ENCODE results near the gene CCNB2. TPM values are rescaled to one million over a fixed set of nuclear protein-coding genes. Genes with fewer than 3 reads are reported as not detected.

The CCNB2 gene
- total RNA-seq, result 7.1 and 9.0 TPM in 2 replicates

GRCh38 chr15:59104912-59105732 lies at the start of gene CCNB2:
Gene CCNB2 (plus strand): TSS chr15:59105146. CDS start chr15:59105269, 123 bp downstream.

Other genes starting within 250 kb of the CCNB2 start
- 63.3 and 64.2 TPM in 2 replicates for gene SLTM, start 171.5 kb upstream of the CCNB2 start, total RNA-seq
- 10.5 and 12.1 TPM in 2 replicates for gene RNF111, start 117.5 kb upstream of the CCNB2 start, total RNA-seq
- not detected in 2 replicates for gene LDHAL6B, start 101.7 kb downstream of the CCNB2 start, total RNA-seq